DMS153 (cell line): ENCODE results near the gene ASIP.
A peak's percentile ranks its signal among the peaks of the same experiment; 100 is the strongest.
"Not testable (repeated sequence)": the region's sequence is repeated elsewhere in the genome, so short reads cannot be mapped to it uniquely, and the experiment has no call there.

Source experiments
- DNase-seq: peaks from one replicate; lab custom pipeline; 2025; lab: John Stamatoyannopoulos, UW

Gene ASIP

GRCh38 chr20:34240693-34241615 lies at the start of gene ASIP:
TSS of gene ASIP (plus strand) at chr20:34241423. CDS start at chr20:34260375, 18,952 bp downstream.
- DNase-seq, result no peak

- no peak for DNase-seq
These were observed 48.2 kb upstream of the ASIP start for GRCh38 chr20:34193051-34193450.

GRCh38 chr20:34199183-34199582 lies 42.0 kb upstream of the ASIP start:
- no peak for DNase-seq

GRCh38 chr20:34200023-34200422 lies 41.2 kb upstream of the ASIP start:
- DNase-seq, result no peak

- DNase-seq, result no peak
These were observed 39.7 kb upstream of the ASIP start for GRCh38 chr20:34201531-34201930.

GRCh38 chr20:34205172-34205880 lies 35.9 kb upstream of the ASIP start:
- not testable (repeated sequence) for DNase-seq

GRCh38 chr20:34209111-34209510 lies 32.1 kb upstream of the ASIP start:
- DNase-seq, result no peak

- no peak for DNase-seq
These were observed 31.0 kb upstream of the ASIP start for GRCh38 chr20:34210271-34210670.

- no peak for DNase-seq
These were observed 29.6 kb upstream of the ASIP start for GRCh38 chr20:34211591-34211990.

GRCh38 chr20:34213213-34213612 lies 28.0 kb upstream of the ASIP start:
- DNase-seq, result no peak

- peak; percentile 80 for DNase-seq
These were observed 25.4 kb upstream of the ASIP start for GRCh38 chr20:34215711-34216381.

- DNase-seq, result no peak
These were observed 24.9 kb upstream of the ASIP start for GRCh38 chr20:34216382-34216742.

- DNase-seq, result no peak
These were observed 20.7 kb upstream of the ASIP start for GRCh38 chr20:34220561-34220960.

GRCh38 chr20:34222208-34222607 lies 19.0 kb upstream of the ASIP start:
- DNase-seq, result no peak

GRCh38 chr20:34224251-34224650 lies 17.0 kb upstream of the ASIP start:
- DNase-seq, result not testable (repeated sequence)

GRCh38 chr20:34231634-34232033 lies 9.6 kb upstream of the ASIP start:
- no peak for DNase-seq

- no peak for DNase-seq
These were observed 8.6 kb upstream of the ASIP start for GRCh38 chr20:34232494-34233087.

GRCh38 chr20:34233687-34234086 lies 7.5 kb upstream of the ASIP start:
- no peak for DNase-seq

GRCh38 chr20:34235875-34236274 lies 5.3 kb upstream of the ASIP start:
- no peak for DNase-seq

GRCh38 chr20:34237942-34238341 lies 3.3 kb upstream of the ASIP start:
- no peak for DNase-seq

- no peak for DNase-seq
These were observed 1.1 kb upstream of the ASIP start for GRCh38 chr20:34240121-34240520.

GRCh38 chr20:34242015-34242414 lies 792 bp downstream of the ASIP start:
- not testable (repeated sequence) for DNase-seq
